ENCODE results near the gene KIF19. TPM values are rescaled to one million over a fixed set of nuclear protein-coding genes. Genes with fewer than 3 reads are reported as not detected.

Gene KIF19
- total RNA-seq, 4 donors from 2014 or later = 77.4 to 211 (median 117) TPM

GRCh38 chr17:74307984-74308773 is 17.8 kb upstream of the KIF19 start:
- WGBS, 2 donors = 61 to 64% methylated on average over 15 of the region's 15 CpGs
- H3K9me3 ChIP-seq = peaks cover 0 to 8% (median 0%) of the 10 kb centered on the region in 4 donors
- TF ChIP-seq POLR2A (IDR thresholded peaks at IDR 0.05) (no peak), EP300 (IDR thresholded peaks at IDR 0.05) (peak in 1 of 2 donors; percentile 57)
- H3K36me3 ChIP-seq = no peaks in the 10 kb centered on the region
- DNase-seq (ENCODE audit: low spot score in 2 of 2) = no peak
- no peaks in the 10 kb centered on the region for H3K4me1 ChIP-seq
- H3K27me3 ChIP-seq = peaks cover 0 to 3% of the 10 kb centered on the region in 2 donors
- H3K27ac ChIP-seq = peak overlapping the region in 1 of 4 donors; percentile 56
- no peak overlapping the region for H3K4me3 ChIP-seq

- no peak for DNase-seq (ENCODE audit: low spot score in 2 of 2)
- no peaks in the 10 kb centered on the region for H3K36me3 ChIP-seq
- no peak for TF ChIP-seq POLR2A (IDR thresholded peaks at IDR 0.05)
- TF ChIP-seq EP300 (IDR thresholded peaks at IDR 0.05) = no peak
- 62 to 64% methylated on average over 7 to 12 of the region's 12 CpGs for WGBS, 2 donors
- H3K4me1 ChIP-seq = no peaks in the 10 kb centered on the region
- H3K4me3 ChIP-seq = no peak overlapping the region
- H3K27me3 ChIP-seq = peaks cover 0 to 3% of the 10 kb centered on the region in 2 donors
- no peak overlapping the region for H3K27ac ChIP-seq
- peaks cover 0 to 8% (median 0%) of the 10 kb centered on the region in 4 donors for H3K9me3 ChIP-seq
Observed at GRCh38 chr17:74309902-74310301, 16.1 kb upstream of the KIF19 start.

- WGBS, 2 donors = 84 to 89% methylated on average over 14 to 15 of the region's 15 CpGs
Observed at GRCh38 chr17:74314877-74315276, 11.1 kb upstream of the KIF19 start.

GRCh38 chr17:74316220-74316619 is 9.8 kb upstream of the KIF19 start:
- no peak overlapping the region for H3K4me3 ChIP-seq
- H3K27me3 ChIP-seq = peaks cover 0 to 3% of the 10 kb centered on the region in 2 donors
- H3K4me1 ChIP-seq = no peaks in the 10 kb centered on the region
- H3K9me3 ChIP-seq = peaks cover 0 to 8% (median 0%) of the 10 kb centered on the region in 4 donors
- DNase-seq (ENCODE audit: low spot score in 2 of 2) = no peak
- 44 to 52% methylated on average over 2 to 10 of the region's 10 CpGs for WGBS, 2 donors
- no peak for TF ChIP-seq POLR2A (IDR thresholded peaks at IDR 0.05)
- TF ChIP-seq EP300 (IDR thresholded peaks at IDR 0.05) = no peak
- no peak for TF ChIP-seq CTCF (IDR thresholded peaks at IDR 0.05)
- peak overlapping the region in 1 of 4 donors; percentile 21 for H3K27ac ChIP-seq
- no peaks in the 10 kb centered on the region for H3K36me3 ChIP-seq

More at GRCh38 chr17:74314877-74315276, 11.1 kb upstream of the KIF19 start:
- DNase-seq (ENCODE audit: low spot score in 2 of 2) = no peak
- Histone ChIP-seq H3K4me1 (no peaks in the 10 kb centered on the region), H3K27ac (no peak overlapping the region), H3K4me3 (no peak overlapping the region), H3K36me3 (no peaks in the 10 kb centered on the region), H3K27me3 (peaks cover 0 to 3% of the 10 kb centered on the region in 2 donors), H3K9me3 (peaks cover 0 to 8% (median 0%) of the 10 kb centered on the region in 4 donors)
- TF ChIP-seq EP300 (IDR thresholded peaks at IDR 0.05) = no peak
- no peak for TF ChIP-seq POLR2A (IDR thresholded peaks at IDR 0.05)
- TF ChIP-seq CTCF (IDR thresholded peaks at IDR 0.05) = no peak

- DNase-seq (ENCODE audit: low spot score in 2 of 2) = no peak
- peaks cover 0 to 8% (median 0%) of the 10 kb centered on the region in 4 donors for H3K9me3 ChIP-seq
- no peak for TF ChIP-seq CTCF (IDR thresholded peaks at IDR 0.05)
- no peak for TF ChIP-seq EP300 (IDR thresholded peaks at IDR 0.05)
- no peak for TF ChIP-seq POLR2A (IDR thresholded peaks at IDR 0.05)
- no peaks in the 10 kb centered on the region for H3K36me3 ChIP-seq
- WGBS, 2 donors = 65 to 70% methylated on average over 7 to 16 of the region's 16 CpGs
- peak overlapping the region in 1 of 4 donors; percentile 1 for H3K27ac ChIP-seq
- H3K27me3 ChIP-seq = peaks cover 0 to 3% of the 10 kb centered on the region in 2 donors
- H3K4me3 ChIP-seq = no peak overlapping the region
- H3K4me1 ChIP-seq = no peaks in the 10 kb centered on the region
Observed at GRCh38 chr17:74317071-74317470, 9.0 kb upstream of the KIF19 start.

GRCh38 chr17:74318391-74318790 is 7.6 kb upstream of the KIF19 start:
- TF ChIP-seq CTCF (IDR thresholded peaks at IDR 0.05) (no peak), EP300 (IDR thresholded peaks at IDR 0.05) (no peak), POLR2A (IDR thresholded peaks at IDR 0.05) (no peak)
- 77 to 82% methylated on average over 10 of the region's 10 CpGs for WGBS, 2 donors
- no peaks in the 10 kb centered on the region for H3K27me3 ChIP-seq
- H3K36me3 ChIP-seq = no peaks in the 10 kb centered on the region
- no peaks in the 10 kb centered on the region for H3K4me1 ChIP-seq
- H3K4me3 ChIP-seq = no peak overlapping the region
- DNase-seq (ENCODE audit: low spot score in 2 of 2) = no peak
- no peak overlapping the region for H3K27ac ChIP-seq
- no peaks in the 10 kb centered on the region for H3K9me3 ChIP-seq
